Esophagus squamous epithelium (tissue), 5 donors: ENCODE results near the gene TAOK2. TPM values are rescaled to one million over a fixed set of nuclear protein-coding genes. Genes with fewer than 3 reads are reported as not detected.

Source experiments
- DNase-seq: peaks from one replicate; lab custom pipeline; 2025; lab: John Stamatoyannopoulos, UW
- H3K27ac ChIP-seq, 4 donors: fragments of 200-600 bp; sonication (generic); one replicate each; pipeline ENCODE4 v1.5.1; 2016 to 2019; ENCODE audit warnings: mild to moderate bottlenecking in 1 of 4
- H3K27me3 ChIP-seq, 4 donors: fragments of 200-600 bp; sonication (generic); 1 replicate in 3 of 4; 2 replicates in 1 of 4; pipeline versions ENCODE4 v1.5.1 to v1.6.0; 2017 to 2021; ENCODE audit warnings: antibody characterized with exemption in 1 of 4
- H3K36me3 ChIP-seq, 3 donors: fragments of 200-600 bp; sonication (generic); one replicate each; pipeline ENCODE4 v1.5.1; 2016 to 2019
- H3K4me1 ChIP-seq, 3 donors: fragments of 200-600 bp; sonication (generic); one replicate each; pipeline ENCODE4 v1.5.1; 2017 to 2019
- H3K4me3 ChIP-seq, 4 donors: fragments of 200-600 bp; sonication (generic); 1 replicate in 3 of 4; 2 replicates in 1 of 4; pipeline ENCODE4 v1.5.1; 2016 to 2019; ENCODE audit warnings: mild to moderate bottlenecking in 2 of 4, moderate library complexity in 1 of 4
- H3K9me3 ChIP-seq, 3 donors: fragments of 200-600 bp; sonication (generic); one replicate each; pipeline ENCODE4 v1.5.1; 2016 to 2019
- POLR2A ChIP-seq, 4 donors: fragments of 450-650 bp; IDR thresholded peaks; one replicate each; pipeline ENCODE4 v1.6.1; 2017; ENCODE audit warnings: antibody characterized with exemption in 4 of 4, mild to moderate bottlenecking in 4 of 4, moderate library complexity in 3 of 4
- WGBS, 2 donors: methylation state at CpG; one replicate each; pipeline ENCODE4 v1.1.5; 2018; 5-methylcytosine and 5-hydroxymethylcytosine counted together
- intact Hi-C: fragments of 100-400 bp; cut with DNase I; formaldehyde crosslinking; loops from one replicate; pipeline ENCODE4 v1.15.0; 2022
- total RNA-seq, 4 donors: library from RNA; depleted of rRNA; stranded (reverse); fragments of >200 nt; gene quantifications; one replicate each; pipeline ENCODE4 v1.1.0, GENCODE V29; 2016
- TF ChIP-seq, protein P1 (sequence below), 6 experiments: fragments of 450-650 bp in 4 of 6; fragments of 200-600 bp in 2 of 6; sonication (generic) in 2 of 6; IDR thresholded peaks; one replicate each; pipeline ENCODE4 v1.5.1; 2016 to 2019; ENCODE audit warnings: antibody characterized with exemption in 6 of 6, mild to moderate bottlenecking in 4 of 6, moderate library complexity in 4 of 6
- donor health status: DM: yes; HTN: yes; CAD: no.

TAOK2 gene
- total RNA-seq, 4 donors from 2014 or later, result 26.8 to 33.7 (median 30.4) TPM

DNA sequence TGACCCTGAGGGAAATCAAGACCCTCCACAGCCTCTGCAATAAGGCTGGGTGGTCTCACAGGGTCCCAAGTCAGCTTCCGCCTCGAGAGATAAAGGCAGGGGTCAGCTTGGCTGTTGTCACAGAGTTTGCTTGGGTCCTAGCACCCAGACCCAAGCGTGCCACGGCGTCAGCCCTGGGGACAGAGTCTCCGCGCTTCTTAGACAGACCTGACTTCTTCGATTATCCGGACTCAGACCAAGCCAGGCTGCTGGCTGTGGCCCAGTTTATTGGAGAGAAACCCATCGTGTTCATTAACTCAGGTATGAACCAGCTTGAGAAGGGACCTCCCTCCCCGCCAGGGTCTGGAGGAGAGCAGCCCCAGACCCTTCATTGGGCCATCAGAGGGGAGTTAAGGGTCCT is 49.9 kb downstream of the TAOK2 start:
- WGBS, 2 donors, result 66 to 79% methylated on average over 3 to 7 of the region's 11 CpGs
- no peak for DNase-seq
- Histone ChIP-seq H3K9me3 (no peaks in the 10 kb centered on the region), H3K27me3 (peaks cover 0 to 48% (median 0%) of the 10 kb centered on the region in 4 donors), H3K36me3 (no peaks in the 10 kb centered on the region), H3K4me3 (no peak overlapping the region), H3K4me1 (peaks cover 0 to 15% (median 9%) of the 10 kb centered on the region in 3 donors), H3K27ac (no peak overlapping the region)
- intact Hi-C loops, result no loop called here
- no peak for TF ChIP-seq POLR2A (IDR thresholded peaks at IDR 0.05)
- TF ChIP-seq, protein P1, sequence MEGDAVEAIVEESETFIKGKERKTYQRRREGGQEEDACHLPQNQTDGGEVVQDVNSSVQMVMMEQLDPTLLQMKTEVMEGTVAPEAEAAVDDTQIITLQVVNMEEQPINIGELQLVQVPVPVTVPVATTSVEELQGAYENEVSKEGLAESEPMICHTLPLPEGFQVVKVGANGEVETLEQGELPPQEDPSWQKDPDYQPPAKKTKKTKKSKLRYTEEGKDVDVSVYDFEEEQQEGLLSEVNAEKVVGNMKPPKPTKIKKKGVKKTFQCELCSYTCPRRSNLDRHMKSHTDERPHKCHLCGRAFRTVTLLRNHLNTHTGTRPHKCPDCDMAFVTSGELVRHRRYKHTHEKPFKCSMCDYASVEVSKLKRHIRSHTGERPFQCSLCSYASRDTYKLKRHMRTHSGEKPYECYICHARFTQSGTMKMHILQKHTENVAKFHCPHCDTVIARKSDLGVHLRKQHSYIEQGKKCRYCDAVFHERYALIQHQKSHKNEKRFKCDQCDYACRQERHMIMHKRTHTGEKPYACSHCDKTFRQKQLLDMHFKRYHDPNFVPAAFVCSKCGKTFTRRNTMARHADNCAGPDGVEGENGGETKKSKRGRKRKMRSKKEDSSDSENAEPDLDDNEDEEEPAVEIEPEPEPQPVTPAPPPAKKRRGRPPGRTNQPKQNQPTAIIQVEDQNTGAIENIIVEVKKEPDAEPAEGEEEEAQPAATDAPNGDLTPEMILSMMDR (IDR thresholded peaks at IDR 0.05), result no peak

DNA sequence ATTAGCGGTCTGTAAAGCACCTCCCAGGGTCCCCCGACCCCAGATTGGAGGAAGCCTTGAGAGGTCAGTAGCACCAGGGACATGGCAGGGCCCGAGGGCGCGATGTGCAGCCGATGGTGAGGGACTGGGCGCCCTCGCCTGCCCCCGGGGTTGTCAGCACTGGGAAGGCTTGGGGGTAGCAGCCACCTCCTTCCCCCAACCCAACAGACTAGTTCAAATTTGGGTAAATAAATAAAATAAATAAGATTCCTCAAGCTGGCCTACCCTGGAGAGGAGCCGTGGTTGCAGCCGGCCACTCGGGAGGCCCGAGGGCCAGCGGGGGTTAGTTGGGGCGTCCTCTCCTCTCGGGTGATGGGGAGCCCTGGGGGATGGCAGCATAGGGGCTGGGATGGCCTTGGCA is 50.8 kb downstream of the TAOK2 start:
- intact Hi-C loops, result no loop called here
- 60 to 67% methylated on average over 1 to 12 of the region's 16 CpGs for WGBS, 2 donors
- no peak overlapping the region for H3K4me3 ChIP-seq
- no peaks in the 10 kb centered on the region for H3K36me3 ChIP-seq
- H3K4me1 ChIP-seq, result peaks cover 0 to 15% (median 9%) of the 10 kb centered on the region in 3 donors
- H3K9me3 ChIP-seq, result no peaks in the 10 kb centered on the region
- no peak for TF ChIP-seq POLR2A (IDR thresholded peaks at IDR 0.05)
- TF ChIP-seq, protein P1 (IDR thresholded peaks at IDR 0.05), result no peak
- DNase-seq, result no peak
- peaks cover 0 to 57% (median 0%) of the 10 kb centered on the region in 4 donors for H3K27me3 ChIP-seq
- H3K27ac ChIP-seq, result no peak overlapping the region

DNA sequence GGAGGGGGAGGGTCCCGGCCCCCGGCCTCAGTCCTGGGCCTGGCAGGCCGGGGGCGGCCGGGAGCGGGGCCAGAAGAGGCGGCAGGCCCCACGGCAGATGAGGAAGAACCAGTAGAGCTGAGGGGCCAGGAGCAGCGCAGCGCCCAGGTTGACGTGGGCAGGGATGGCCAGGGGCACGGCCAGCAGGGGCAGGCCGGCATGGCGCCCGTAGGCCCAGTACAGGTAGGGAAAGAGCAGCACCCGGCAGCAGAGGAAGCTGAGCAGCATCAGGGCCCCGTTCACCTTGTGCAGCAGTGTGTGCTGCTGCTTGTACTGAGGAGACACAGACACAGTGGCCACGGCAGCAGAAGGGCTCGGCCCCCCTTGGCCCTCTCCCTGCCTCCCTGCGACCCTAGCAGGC is 51.5 kb downstream of the TAOK2 start:
- no peak overlapping the region for H3K4me3 ChIP-seq
- H3K4me1 ChIP-seq, result peaks cover 0 to 15% (median 9%) of the 10 kb centered on the region in 3 donors
- H3K27me3 ChIP-seq, result peaks cover 0 to 64% (median 1%) of the 10 kb centered on the region in 4 donors
- no peaks in the 10 kb centered on the region for H3K36me3 ChIP-seq
- TF ChIP-seq, protein P1 (IDR thresholded peaks at IDR 0.05), result no peak
- no peak for TF ChIP-seq POLR2A (IDR thresholded peaks at IDR 0.05)
- DNase-seq, result no peak
- H3K27ac ChIP-seq, result no peak overlapping the region
- WGBS, 2 donors, result 41 to 43% methylated on average over 3 to 9 of the region's 20 CpGs
- intact Hi-C loops, result loop anchor here (5.0 kb wide), 1 partner anchor 328 kb away; no protein-coding TSS in a partner anchor
- no peaks in the 10 kb centered on the region for H3K9me3 ChIP-seq

DNA sequence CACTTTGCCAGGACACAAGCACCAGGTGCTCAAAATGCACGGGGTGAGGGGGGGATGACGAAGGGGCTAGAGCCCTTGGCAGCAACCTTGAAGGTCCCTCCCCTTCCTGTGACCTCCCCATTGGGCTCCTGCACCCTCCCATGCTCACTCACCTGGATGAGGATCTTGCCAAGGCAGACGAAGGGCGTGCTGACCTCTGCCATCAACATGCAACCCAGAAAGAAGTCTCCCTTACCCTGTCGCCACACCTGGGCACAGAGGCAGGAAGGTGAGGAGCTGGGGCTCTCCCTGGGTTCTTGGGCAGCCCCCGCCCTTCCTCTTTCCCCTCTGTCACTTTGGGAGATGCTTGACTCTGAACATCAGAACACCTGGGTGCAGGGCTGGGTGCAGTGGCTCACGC is 51.9 kb downstream of the TAOK2 start:
- no peak for DNase-seq
- H3K27me3 ChIP-seq, result peaks cover 0 to 68% (median 5%) of the 10 kb centered on the region in 4 donors
- intact Hi-C loops, result loop anchor here (5.0 kb wide), 1 partner anchor 328 kb away; no protein-coding TSS in a partner anchor
- H3K27ac ChIP-seq, result no peak overlapping the region
- WGBS, 2 donors, result 45% methylated on average over 2 of the region's 7 CpGs; no CpG with 5 or more reads in 1 of the 2 donors
- H3K9me3 ChIP-seq, result no peaks in the 10 kb centered on the region
- H3K4me1 ChIP-seq, result peaks cover 2 to 14% (median 9%) of the 10 kb centered on the region in 3 donors
- TF ChIP-seq, protein P1 (IDR thresholded peaks at IDR 0.05), result no peak
- TF ChIP-seq POLR2A (IDR thresholded peaks at IDR 0.05), result no peak
- H3K36me3 ChIP-seq, result no peaks in the 10 kb centered on the region
- no peak overlapping the region for H3K4me3 ChIP-seq

DNA sequence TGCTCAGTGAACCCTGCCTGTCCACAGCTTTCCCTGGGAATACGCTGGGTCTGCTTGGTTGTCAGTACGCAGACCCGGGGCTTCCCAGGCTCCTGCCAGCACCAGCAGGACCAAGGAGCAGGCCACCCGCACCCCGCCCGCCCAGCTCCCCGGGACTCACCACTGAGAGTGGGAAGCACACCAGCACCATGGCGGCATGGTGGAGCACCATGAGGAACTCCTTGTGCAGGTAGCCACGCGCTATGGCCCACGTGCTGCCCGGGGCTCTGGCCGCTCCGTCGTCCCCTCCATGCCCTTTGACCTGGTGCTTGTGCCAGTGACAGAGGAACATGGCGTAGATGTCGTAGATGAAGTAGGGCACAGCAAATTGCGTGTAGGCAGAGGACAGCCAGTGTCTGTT is 52.8 kb downstream of the TAOK2 start:
- WGBS, 2 donors, result 64 to 80% methylated on average over 1 to 2 of the region's 18 CpGs
- no peak for DNase-seq
- Histone ChIP-seq H3K4me1 (peaks cover 9 to 14% (median 10%) of the 10 kb centered on the region in 3 donors), H3K4me3 (no peak overlapping the region), H3K36me3 (no peaks in the 10 kb centered on the region), H3K27ac (no peak overlapping the region), H3K27me3 (peaks cover 0 to 77% (median 9%) of the 10 kb centered on the region in 4 donors), H3K9me3 (no peaks in the 10 kb centered on the region)
- no peak for TF ChIP-seq POLR2A (IDR thresholded peaks at IDR 0.05)
- TF ChIP-seq, protein P1 (IDR thresholded peaks at IDR 0.05), result no peak
- intact Hi-C loops, result loop anchor here (5.0 kb wide), 1 partner anchor 329 kb away; no protein-coding TSS in a partner anchor
